NCI-H2227 (cell line): ENCODE measurements around the gene PROSER3.
"Not testable (repeated sequence)": the region's sequence is repeated elsewhere in the genome, so short reads cannot be mapped to it uniquely, and the experiment has no call there.

Experiments used
- DNase-seq: peaks from one replicate; lab custom pipeline; 2025; ENCODE audit not compliant: unreplicated experiment; lab: John Stamatoyannopoulos, UW

Gene PROSER3

DNA sequence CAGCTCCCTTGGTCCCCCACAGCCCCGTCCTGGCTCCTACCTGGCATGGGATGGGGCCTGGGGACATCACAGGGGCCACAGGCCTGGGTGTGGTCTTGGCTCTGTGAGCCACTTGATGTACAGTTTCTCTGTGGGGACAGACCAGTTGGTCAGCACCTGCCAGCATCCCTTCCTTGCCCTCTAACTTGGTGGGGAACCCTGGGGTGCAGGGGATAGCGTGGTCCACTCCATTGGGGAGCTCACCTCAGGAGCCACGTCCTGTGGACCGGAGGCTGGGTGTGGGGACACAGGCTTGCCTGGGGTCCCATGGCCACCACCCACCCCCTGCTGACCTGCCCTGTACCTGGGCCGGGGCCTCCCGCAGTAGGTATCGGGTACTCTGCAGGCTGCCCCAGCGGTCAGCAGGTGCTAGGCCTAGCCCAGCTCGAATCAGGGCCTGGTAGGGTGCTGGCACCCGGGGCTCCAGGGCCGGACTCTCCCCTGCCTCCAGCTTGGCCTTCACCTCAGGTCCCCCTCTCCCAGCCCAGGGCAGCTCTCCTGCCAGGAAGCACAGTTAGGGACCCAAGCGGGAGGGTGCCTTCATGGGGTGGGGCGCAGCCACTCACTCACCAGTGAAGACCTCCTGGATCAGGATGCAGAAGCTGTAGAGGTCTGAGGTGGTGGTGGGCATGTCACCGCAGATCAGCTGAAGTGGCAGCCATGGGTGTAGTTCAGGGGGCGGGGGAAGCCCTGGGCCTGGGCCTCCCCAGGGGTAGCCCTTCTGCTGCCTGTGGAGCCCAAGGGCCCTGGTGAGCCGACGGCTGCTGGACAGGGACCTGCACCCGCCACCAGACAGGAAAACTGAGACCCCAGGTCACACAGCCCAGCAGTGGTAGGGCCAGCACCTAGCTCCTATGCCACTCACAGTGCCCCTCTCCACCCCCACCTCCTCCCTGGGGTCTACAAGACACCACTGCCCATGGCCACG, 32.3 kb downstream of the PROSER3 start:
- no peak for DNase-seq

DNA sequence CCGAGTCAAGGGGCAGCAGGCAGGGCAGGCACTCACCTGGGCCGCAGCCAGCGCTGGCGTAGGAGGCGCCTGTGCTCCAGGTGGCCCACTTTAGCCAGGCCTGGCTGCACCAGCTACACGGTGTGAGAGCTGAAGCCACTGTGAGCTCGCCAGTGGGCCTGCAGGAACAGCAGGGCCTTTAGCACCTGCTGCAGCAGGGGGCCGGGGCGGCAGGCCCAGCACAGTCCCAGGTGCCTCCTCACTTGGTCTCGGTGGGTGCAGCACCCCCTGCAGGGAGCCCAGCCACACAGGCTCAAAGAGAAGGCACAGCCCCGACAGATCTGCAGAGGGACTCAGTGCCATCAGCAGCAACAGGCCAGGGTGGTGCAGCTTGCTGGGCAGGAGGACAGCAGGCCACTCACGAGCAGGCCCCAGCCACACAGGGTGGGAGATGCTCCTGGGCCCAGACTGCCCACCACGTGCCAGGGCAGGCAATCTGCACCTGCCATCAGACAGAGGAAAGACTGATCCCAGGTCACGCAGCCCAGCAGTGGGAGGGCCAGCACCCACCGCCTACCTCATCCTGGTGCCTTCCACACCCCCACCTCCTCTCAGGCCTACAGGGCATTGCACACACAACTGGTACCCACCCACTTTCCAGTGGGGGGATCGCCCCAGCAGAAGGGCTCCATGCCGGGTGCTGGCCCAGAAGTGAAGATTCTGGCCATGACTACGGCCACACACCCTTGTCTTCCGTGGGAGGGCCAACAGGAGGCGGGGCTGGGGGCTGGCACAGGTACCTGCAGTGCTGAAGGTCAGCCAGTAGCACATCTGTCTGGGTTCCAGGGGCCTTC, 33.2 kb downstream of the PROSER3 start:
- no peak for DNase-seq

DNA sequence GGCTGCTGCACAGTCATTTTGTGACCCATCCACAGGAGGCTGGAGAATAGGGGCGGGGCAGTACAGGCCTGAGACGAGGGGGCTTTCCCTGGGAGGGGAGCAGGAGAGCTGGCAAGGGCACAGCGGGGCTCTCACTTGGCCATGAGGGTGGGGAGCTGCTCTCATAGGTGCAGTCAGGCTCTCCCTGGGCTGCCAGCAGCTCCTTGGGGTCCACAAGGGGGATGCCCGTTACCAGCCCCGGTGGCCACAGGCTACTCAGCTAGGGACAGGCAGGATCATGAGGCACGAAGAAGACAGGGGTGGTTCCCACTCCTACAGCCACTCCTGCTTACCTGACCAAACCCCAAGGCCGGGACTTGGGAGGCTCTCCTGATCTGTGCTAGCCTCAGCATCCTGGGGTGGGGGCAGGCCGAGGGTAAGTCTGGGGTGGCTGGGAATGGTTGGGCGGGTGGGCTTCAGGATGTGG, 33.9 kb downstream of the PROSER3 start:
- no peak for DNase-seq

DNA sequence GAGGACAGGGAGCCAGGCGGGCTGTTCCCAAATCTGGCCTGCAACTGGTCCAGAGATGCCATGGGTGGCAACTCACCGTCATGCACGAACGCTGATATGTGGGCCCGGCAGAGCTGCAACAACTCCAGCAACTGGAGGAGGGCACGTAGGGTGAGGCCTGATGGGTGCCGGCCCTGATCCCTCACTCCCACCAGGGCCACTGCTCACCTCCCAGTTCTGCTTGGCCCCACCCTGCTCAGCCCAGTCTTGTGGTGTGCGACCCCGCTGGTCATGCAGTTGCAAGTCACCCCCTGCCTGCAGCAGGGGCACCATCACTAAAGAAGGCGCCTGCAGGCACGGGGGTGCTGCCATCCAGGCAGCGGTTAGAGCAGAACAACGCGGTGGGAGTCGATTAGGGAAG, 34.3 kb downstream of the PROSER3 start:
- DNase-seq: no peak

DNA sequence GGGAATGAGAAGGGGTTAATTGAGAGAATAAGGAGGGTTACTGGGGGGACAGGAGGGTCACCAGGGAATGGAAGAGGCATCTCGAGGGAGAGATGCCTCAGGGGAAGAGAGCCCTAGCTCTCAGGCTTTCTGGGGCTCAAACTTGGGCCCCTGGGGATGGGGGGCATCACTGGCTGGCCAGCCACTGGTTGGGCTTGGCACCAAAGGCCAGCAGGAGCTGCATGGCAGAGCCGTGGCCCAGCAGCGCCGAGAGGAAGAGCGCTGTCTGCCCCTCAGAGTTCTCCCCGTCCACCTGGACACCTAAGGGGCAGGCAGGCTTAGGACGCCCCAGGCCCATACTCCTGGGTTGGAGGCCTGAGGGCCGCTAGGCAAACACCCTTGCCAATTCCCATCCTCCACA, 34.9 kb downstream of the PROSER3 start:
- DNase-seq: no peak

DNA sequence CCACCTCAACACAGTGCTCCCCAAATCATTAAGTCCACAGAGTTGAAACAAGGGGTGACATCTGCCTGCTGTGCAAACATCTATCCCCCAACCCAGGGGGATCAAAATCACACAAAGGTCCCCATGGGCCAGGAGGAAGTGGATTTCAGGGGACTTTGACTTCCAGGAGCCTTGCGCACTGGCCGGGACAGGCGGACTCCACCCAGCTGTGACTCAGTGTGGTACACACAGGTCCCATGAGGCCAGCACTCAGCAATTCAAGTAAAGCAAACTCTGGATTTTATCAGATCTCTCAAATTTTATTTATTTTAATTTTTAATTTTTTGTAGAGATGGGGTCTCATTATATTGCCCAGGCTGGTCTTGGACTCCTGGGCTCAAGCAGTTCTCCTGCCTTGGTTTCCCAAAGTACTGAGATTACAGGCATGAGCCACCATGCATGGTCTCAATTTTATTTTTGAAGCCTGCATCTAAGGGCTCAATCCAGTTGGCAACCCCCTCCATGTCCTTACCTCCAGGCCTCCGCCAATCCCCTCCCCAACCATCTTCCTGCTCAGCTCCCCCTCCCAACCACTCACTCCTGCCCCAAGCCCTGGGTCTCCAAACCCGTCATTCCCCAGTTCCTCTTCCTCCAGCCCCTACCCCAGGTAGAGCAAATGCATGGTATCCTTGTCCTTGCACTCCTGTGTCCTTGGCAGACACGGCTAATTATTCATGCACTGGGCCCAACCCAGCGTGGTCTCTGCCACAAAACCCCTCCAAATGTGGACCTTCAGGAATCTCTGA, 35.6 kb downstream of the PROSER3 start:
- no peak for DNase-seq

DNA sequence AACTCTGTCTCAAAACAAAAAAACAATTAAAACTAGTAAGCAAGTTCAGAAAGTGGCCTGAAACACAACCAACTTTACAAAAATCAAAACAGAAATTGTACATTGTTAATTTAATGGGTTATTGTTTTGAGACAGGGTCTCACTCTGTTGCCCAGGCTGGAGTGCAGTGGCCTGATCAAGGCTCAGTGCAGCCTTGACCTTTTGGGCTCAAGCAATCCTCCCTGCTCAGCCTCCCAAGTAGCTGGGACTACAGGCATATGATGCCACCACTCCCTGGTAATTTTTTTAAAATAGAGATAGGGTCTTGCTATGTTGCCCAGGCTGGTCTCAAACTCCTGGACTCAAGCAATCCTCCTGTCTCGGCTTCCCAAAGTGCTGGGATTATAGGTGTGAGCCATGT, 37.6 kb downstream of the PROSER3 start:
- DNase-seq: not testable (repeated sequence)

DNA sequence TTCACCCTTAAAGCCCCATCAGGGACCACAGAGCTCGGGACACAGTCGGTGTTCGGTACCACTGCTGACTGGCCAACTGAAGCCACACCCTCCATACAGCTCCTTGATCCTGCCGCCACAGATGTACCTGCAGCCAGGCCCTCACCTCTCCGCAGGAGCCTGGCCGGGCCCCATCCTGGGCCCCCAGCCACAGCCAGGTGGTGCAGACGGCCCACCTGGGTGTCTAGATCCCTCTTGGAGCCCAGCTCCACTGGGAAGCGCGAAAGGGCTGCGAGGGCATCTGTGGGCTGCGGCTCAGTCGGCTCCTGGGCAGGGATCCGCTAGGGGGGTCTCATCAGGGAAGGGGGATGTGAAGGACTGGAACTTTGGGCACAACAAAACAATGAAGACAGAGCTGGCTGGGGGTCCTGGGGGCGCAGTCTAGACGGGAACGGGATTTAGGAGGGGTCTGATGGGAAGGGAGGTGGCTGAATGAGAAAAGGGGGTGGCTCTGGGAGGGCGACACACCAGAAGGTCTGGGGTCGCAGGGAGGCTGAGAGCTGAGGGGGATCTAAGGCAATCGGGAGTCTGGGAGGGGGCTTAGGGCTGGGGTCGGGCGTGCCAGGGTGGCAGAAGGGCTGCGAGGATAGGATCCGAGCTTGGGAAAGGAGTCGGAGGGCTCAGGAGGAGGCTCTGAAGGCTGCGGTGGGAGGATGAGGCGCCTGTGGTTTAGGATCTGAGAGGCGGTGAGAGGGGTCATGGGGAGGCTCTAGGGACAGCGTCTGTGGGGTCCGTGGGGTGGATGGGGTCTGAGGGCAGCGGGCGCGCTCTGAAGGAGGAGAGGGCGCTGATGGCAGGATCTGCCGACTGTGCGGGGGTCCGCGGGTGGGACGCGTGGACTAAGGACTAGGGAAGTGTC, 38.9 kb downstream of the PROSER3 start:
- DNase-seq: no peak

DNA sequence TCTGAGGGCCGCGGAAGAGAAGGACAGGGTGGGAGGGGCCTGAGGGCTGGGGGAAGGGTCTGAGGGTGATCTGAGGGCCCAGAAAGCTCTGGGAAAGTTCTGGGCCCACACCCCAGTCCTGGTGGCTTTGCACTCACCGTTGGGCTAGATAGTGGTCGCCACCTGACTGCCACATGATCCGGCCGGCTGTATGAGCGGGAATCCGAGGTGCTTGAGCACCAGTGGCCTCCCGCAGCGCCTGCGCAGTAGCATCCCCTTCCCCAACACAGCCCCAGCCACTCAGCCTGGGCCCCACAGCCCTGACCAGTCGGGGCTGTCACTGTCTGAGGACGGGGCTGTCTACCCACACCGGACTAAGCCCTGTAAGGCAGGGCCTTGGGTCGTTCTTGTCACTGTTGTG, 39.7 kb downstream of the PROSER3 start:
- no peak for DNase-seq

DNA sequence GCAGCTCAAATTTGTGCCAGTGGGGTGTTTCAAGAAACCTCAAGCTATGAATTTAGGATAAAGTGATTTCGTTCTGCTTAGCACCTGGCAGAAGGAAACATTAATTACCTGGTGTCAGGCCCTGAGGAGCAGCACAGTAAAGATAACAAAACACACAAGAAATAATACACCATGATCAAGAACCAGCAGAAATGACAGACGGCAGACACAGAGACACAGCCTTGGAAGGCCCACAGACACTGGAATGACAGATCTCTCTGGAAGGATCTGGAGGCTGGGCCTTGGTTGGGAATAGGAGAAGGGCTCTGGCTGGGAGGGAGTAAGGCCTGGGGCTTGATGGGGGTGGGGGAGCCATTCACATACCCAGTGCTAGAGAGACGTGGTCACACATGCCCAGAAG, 43.9 kb downstream of the PROSER3 start:
- DNase-seq: no peak

DNA sequence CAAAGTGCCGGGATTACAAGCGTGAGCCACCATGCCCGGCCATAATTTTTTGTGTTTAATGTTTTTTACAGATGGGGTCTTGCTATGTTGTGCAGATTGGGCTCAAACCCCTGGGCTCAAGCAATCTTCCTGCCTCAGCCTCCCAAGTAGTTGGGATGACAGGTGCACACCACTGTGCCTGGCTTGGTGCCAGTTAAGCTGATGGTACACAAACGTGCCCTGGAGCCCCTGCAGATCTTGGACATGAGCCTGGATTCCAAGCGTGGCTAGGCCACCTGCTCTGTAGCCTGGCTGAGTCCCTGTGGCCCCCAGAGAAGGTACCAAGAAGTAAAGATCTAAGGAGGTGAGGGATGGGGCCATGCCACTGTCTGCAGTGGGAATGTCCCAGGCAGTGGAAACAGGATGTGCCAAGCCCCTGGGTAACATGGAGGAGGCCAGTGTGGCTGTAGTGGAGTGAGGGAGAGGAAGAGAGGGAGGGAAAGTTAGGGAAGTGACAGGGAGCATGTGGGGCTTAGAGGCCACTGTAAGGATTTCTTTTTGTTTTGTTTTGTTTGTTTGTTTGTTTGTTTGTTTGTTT, 47.6 kb downstream of the PROSER3 start:
- no peak for DNase-seq

DNA sequence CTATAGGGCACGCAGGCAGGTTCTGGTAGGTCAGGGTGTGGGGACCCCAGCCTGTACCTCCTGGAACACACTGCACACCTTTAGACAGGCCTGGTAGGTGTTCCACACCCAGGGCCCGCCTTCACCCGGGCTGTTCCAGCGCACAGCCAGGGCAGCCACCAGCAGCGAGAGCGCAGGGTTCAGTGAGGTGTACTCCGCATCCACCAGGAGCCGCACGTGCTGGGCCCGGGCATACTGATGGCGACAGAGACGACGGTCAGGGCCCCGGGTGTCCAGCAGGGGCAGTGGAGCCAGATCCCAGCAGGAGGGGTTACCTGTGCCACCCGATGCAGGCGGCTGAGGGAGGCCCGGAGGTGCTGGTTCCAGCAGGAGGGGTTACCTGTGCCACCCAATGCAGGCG, 48.6 kb downstream of the PROSER3 start:
- no peak for DNase-seq

DNA sequence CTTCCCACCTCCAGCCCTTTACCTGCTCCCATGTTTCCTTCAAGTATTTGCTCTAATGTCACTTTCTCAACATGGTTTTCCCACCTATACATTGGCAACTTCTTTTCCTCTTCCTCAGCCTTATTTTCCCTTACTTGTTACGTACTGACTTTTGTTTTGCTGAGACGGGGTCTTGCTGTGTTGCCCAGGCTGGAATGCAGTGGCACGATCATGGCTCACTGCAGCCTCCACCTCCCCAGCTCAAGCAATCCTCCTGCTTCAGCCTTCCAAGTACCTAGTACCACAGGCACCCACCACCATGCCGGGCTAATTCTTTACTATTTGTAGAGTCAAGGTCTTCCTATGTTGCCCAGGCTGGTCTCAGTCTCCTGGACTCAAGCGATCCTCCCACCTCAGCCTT, 49.7 kb downstream of the PROSER3 start:
- no peak for DNase-seq

DNA sequence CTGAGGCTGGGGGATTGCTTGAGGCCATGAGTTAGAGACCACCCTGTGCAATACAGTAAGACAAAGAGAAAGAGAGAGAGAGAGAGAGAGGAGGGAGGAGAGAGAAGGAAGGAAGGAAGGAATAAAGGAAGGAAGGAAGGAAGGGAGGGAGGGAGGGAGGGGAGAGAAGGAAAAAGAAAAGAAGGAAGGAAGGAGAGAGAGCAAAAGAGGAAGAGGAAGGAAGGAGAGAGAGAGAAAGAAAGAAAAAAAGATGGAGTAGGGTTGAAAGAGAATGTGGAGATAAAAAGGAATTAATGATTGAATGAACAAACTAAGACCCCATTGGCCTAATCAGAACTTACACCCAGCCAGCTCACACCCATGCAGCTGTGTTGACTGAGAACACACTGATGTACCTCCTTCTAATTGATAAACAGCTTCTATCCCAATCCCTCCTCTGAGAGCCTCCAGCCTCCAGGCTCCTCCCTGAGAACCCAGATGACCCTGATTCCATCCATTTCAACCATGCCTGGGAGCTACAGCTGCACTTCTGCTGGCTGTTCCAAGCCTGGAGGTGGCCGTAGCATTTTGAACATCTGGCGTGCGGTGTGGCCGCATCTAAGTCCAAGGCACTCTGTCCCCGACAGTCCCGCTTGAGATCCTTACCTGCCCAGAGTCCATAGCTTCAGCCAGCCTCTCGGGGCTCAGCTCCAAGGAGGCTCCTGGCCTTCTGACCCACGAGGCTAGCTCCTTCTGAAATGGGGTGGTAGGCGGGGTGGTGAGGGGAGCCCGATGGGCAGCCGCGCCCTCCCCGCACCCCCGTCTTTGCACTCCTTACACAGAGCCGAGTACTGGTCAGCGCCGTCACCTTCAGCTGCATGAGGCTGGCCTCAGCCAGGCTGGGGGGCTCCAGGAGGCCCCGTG, 53.6 kb downstream of the PROSER3 start:
- no peak for DNase-seq

DNA sequence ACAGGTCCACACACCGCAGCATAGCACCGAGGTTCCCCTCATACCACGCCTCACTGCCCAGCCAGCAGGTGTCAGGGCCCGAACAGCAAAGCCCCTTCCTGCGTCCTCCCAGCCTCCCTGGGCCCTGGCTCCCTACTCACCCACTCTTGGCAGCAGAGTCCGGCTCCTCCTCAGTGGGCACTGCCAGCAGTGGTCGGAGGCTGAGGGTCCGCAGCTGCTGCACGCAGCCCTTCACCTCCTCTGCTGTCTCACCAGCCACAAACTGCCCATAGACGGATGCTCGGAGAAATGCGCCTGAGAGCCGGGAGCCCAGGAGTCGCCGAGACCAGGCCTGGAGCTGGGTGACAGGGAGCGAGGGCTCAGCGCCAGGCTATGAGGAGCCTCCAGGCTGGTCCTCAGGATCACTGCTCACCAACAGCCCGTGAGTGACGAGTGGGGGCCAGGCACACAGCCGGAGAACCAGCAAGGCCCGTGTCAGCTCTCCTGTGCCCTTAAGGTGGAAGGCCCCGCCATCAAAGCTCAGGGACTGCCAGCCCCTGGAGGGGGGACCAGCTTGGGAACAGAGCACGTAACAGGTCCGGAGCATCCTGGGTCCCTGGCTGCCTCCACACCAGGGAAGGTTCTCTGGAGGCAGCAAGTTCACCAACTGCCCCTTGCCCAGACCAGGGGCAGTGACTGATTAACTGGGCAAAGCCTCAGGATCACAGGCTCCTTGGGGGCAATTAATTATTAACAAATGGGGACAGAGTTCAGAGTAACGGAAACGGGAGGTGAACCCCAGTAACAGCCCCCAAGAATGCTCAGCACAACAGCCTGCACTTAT, 54.5 kb downstream of the PROSER3 start, which contains the start of gene PRODH2:
TSS of gene PRODH2 (minus strand) at position 626 of the 823 bp plus-strand sequence. CDS start at position 586, 40 bp downstream.
- DNase-seq: no peak

DNA sequence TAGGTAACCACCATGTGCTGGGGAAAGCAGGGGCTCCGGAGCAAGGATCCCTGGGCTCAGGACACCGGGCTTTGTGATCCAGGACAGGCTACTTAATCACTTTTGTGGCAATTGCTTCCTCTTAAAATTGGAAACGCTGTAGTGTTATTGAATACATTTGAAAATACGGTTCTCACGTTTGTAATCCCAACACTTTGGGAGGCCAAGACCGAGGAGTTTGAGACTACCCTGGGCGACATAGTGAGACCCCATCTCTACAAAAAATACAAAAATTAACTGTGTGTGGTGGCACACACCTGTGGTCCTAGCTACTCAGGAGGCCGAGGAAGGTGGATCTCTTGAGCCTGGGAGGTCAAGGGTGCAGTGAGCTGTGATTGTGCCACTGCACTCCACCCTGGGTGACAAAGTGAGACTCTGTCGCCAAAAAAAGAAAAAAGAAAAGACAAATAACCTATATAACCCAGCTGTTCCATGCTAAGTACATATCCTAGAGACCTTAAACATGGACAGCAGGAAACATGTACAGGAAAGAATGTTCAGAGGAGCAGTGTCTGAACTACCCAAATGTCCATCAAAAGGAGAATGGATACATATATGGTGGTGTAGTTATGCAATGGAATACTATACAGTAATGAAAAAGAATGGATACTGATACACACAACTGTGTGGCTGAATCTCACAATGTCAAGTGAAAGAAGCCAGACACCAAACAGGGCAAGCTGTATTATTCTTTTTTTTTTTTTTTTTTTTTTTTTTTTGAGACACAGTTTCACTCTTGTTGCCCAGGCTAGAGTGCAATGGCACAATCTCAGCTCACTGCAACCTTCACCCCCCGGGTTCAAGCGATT, 55.3 kb downstream of the PROSER3 start:
- no peak for DNase-seq

DNA sequence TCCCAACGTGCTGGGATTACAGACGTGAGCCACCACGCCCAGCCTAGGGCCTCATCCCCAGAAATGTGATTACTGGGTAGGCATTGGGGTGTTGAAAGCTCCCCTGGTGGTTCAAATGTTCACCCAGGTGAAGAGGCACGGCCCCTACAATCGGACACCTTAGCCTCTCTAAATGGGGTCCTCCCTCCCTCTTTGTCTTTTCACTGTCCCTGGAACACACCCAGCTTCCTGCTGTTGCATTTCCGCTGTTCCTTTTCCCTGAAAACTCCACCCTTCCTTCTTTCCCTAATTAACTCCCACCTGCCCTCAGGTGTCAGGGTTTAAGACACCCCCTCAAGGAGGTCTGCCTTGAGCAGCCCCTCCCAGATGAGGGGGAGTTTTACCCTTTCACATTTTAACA, 58.3 kb downstream of the PROSER3 start:
- no peak for DNase-seq
